Islet of Langerhans (tissue), 1 donor: ENCODE measurements around the gene HINT1.

Experiments used
- FAIRE-seq: peaks from one replicate; lab custom pipeline; 2011; peaks lifted over from hg19 to GRCh38; lab: Jason Lieb, UNC

The HINT1 gene

GRCh38 chr5:131109540-131110255, 55.4 kb downstream of the HINT1 start:
- peak; percentile 73 for FAIRE-seq
